ENCODE data around the gene KLF9.

GRCh38 chr9:70415476-70415875 lies 1.0 kb upstream of the KLF9 start:
- TF ChIP-seq POLR2A (IDR thresholded peaks at IDR 0.05), result no peak
- TF ChIP-seq CTCF (IDR thresholded peaks at IDR 0.05), result no peak
